KBM-7 (cell line): Measurements from ENCODE around the gene PDILT.
"Not testable (repeated sequence)": the region's sequence is repeated elsewhere in the genome, so short reads cannot be mapped to it uniquely, and the experiment has no call there.

Source experiments
- DNase-seq: peaks from one replicate; pipeline ENCODE4 v3.0.0-alpha.2; 2015
- in situ Hi-C: fragments of 300-500 bp; cut with MboI; formaldehyde crosslinking; loops from 2 replicates; pipeline ENCODE4 v1.14.3; 2020; ENCODE audit warnings: low sequenced_read_pairs, low pct_unique_long_range_greater_than_20kb, mixed read lengths

The PDILT gene, protein sequence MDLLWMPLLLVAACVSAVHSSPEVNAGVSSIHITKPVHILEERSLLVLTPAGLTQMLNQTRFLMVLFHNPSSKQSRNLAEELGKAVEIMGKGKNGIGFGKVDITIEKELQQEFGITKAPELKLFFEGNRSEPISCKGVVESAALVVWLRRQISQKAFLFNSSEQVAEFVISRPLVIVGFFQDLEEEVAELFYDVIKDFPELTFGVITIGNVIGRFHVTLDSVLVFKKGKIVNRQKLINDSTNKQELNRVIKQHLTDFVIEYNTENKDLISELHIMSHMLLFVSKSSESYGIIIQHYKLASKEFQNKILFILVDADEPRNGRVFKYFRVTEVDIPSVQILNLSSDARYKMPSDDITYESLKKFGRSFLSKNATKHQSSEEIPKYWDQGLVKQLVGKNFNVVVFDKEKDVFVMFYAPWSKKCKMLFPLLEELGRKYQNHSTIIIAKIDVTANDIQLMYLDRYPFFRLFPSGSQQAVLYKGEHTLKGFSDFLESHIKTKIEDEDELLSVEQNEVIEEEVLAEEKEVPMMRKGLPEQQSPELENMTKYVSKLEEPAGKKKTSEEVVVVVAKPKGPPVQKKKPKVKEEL

DNA sequence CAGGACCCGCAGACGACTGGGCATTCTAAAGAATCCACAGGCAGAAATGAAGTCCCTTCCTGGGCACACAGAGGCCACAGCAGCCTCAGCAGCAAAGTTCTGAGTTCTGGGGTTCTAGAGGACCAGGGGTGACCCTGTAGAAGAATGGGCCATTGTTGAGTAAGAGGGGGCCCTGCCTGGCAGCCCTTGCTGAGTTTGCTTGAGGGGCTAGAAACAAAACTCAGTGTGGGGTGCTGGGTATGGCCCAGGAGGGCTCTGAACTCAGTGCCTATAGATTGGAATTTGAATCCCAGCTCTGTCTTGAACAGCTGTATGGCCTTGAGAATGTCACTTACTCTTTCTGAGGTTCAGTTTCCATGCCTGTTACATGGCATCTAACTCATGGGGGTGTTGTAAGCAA is at the start of gene PDILT:
Gene PDILT (minus strand): TSS at position 101 of the 400 bp plus-strand sequence. CDS start 5,437 bp downstream, outside the sequence.
- in situ Hi-C loops, result no loop called here
- DNase-seq, result no peak

DNA sequence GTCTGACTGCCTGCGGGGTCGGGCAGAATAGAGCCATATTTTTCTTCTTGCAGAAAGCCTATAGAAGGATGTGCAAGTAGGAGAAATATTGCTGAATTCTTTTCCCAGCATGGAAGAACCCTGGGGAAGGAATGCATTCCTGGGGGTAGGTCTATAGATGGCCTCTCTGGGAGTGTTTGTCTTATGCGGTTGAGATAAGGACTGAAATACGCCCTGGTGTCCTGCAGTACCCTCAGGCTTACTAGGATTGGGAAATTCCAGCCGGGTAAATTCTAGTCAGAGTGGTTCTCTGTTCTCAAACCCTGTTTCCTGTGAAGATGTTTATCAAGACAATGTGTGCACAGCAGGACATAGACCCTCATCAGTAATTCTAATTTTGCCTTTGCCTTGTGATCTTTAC is 49.1 kb upstream of the PDILT start:
- in situ Hi-C loops, DNase-seq: not testable (repeated sequence)

DNA sequence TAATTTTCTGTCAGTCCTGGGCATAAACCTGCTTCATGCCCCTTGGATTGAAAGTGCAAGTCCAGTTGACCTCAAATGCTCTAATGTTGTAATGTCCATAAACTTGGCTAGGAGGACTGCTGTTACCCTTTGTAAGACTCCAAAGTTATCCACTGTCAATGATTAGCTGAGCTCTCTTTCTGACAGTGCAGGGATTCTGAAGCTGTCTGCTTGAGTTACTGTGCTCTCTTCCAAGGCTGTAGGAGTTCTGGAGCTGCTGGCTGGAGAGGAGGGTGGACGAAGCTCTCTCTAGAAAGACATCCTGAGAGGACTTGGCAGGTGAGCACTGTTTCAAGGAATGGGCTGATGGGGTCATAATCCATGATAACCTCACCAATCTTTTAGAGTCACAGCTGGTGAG is 46.8 kb upstream of the PDILT start, which contains the start of gene ACSM2A:
Gene ACSM2A (plus strand): TSS at position 158 of the 400 bp plus-strand sequence. CDS start 8,594 bp downstream, outside the sequence.
- DNase-seq, in situ Hi-C loops: not testable (repeated sequence)

DNA sequence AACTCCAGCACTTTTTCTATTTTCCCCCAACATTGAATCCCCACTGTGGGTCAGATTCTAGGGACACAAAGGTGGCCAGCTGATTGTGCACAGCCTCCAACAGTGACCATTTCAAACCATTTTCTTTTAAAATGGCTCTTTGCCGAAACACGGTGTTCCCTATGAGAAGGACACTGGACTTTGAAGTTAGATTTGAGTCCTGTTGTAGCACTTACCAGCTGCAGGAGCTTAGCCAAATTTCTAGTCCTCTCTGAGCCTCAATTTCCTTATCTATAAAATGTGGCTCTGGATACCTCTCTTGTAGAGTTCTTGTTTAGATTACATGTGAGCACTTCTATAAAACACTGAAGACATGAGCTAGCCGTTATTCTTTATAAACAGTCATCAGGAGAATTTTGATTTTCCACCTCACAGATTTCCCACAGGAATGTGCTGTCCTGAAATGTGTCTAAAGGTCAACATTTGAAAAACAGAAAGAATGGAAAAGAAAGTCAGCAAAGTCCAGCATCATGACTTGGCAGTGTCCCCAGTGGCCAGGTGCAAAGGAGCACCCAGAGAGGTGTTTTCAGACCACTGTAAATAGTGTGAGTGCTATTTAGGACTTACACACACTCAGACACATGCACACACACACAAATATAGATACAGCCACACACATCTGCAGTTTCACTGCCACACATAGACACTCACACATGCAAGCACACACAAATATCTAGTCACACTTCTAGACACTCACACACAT is 42.3 kb upstream of the PDILT start:
- in situ Hi-C loops, DNase-seq: not testable (repeated sequence)

DNA sequence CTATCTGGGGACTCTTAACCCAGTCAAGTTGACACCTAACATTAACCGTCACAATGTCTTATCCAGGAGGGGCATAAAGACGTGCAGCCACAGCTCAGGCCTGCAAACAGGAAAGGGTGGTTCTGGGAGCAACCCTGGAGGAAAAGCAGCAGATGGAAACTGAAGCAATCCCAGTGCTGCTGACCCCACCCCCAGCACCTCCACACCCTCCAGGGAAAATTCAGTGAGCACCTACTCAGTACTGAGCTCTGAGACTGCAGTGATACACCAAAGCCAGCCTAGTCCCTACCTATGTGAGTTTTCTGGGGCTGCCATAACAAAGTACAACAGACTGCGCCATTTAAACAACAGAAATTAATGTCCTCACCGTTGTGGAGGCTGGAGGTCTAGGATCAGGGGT is 37.3 kb upstream of the PDILT start:
- DNase-seq, result not testable (repeated sequence)

DNA sequence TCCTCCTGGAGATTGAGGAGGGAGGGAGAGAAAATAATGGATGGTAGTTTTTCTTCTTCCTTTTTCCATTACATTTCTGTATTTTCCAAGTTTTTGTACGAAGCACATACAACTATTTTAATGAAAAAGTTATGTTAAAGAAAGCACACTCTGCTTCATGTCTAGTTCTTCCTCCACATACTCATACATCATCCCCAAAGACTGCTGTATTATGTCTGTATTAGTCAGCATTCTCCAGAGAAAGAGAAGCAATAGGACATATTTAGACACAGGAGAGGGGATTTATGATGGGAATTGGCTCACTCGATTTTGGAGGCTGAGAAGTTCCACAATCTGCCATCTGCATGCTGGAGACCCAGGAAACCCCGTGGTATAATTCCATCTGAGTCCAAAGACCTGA is 36.7 kb upstream of the PDILT start:
- no peak for DNase-seq
- in situ Hi-C loops, result no loop called here

More for the DNA sequence above, 37.3 kb upstream of the PDILT start:
- in situ Hi-C loops, result not testable (repeated sequence)

DNA sequence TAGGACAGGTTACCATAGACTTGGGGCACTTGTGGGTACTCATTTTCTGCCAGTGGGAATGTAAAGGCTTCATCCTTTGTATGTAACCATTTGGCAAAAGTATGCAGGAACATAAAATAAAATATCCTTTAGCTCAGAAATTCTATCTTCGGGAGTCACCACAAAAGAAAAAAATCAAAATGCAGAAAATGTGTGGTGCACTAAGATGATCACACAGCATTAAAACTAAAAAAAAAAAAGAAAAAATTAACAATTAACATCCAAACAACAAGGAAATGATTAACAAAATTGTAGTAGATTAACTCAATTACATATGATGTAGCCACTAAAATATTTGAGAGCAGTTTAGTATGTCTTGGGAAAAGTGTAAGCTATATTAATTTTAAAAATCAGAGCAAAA is 36.2 kb upstream of the PDILT start:
- DNase-seq, in situ Hi-C loops: not testable (repeated sequence)

DNA sequence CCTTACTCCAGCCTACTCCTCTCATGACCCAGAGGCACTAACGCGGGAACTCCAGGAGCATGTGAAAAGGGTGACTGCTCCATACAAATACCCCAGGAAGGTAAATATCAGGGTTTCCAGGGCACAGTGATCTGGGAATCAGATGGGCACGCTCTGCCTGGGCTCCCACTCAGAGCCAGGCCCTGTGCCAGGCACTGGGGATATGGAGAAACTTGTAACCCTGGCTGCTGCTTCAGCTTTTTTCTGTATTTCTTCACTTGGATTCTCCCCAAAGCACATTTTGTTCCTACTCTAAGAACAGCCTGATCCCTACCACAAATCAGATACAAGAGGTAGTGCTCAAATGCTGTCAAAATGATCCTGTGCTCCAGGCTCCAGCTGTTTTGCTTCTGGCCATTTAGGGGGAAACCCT is 35.3 kb upstream of the PDILT start:
- DNase-seq, in situ Hi-C loops: not testable (repeated sequence)

DNA sequence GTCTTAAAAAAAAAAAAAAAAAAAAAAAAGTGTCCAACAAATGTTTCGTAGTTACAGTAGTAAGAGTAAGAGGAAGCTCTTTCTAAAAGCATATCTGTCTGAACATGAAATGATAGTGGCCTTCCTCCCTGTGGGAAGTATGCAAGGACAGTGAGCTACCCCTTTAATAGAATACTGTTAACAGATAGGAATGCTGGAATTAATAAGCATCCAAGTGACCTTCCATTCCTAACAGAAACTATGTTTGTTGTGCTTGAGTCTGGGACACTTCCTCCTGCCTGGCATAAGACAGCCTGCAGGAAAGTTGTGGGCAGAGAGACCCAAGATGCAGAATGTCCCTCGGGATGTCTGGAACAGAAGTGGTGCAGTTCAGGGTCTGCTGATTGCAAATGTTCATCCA is 34.4 kb upstream of the PDILT start:
- DNase-seq, in situ Hi-C loops: not testable (repeated sequence)

DNA sequence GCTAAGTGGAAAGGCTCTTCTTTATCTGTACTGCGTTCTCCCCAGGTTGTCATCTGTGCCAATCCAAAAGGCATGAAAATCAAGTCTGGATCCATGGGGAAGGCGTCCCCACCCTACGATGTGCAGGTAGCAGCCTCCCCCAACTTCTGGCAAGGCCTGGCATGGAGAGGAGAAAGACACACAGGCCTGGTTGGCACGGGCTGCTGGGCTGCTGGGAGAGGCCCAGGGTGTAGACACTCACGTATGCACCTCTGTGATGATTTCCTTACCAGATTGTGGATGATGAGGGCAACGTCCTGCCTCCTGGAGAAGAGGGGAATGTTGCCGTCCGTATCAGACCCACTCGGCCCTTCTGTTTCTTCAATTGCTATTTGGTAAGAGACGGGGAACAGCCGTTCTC is 26.4 kb upstream of the PDILT start:
- DNase-seq, result no peak
- in situ Hi-C loops, result no loop called here

DNA sequence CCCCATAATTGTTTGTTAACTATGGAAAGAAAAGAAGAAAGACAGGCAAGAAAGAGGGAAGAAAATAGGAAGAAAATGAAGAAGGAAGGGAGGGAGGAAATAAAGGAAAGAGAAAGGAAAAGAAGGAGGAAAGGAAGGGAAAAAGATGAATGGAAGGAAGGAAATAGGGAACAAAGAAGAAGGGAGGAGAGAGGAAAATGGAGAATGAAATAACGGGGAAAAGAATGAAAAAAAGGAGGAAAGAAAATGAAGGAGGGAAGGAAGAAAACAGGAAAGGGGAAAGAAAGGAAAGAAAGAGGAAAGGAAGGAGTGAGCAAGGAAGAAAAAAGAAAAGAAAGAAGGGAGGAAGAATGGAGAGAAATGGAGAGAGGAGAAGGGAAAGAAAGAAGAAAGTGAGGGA is 25.9 kb upstream of the PDILT start:
- in situ Hi-C loops, DNase-seq: not testable (repeated sequence)

DNA sequence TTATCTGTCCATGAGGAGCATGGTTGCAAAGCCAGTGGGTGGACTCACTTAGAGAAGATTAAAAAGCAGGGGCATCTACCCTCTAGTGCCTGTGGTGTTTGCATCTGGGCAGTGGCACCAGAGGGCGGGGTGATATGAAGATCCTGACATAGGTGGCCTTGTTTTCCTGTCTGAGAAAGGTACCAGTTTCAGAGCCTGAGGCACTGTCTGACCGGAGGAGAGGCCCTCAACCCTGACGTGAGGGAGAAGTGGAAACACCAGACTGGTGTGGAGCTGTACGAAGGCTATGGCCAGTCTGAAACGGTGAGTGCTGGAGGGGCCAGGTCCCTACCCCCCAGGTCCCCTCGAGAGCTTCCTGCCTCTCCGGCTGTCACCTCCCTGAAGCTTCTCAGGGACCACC is 25.0 kb upstream of the PDILT start:
- in situ Hi-C loops, DNase-seq: not testable (repeated sequence)

DNA sequence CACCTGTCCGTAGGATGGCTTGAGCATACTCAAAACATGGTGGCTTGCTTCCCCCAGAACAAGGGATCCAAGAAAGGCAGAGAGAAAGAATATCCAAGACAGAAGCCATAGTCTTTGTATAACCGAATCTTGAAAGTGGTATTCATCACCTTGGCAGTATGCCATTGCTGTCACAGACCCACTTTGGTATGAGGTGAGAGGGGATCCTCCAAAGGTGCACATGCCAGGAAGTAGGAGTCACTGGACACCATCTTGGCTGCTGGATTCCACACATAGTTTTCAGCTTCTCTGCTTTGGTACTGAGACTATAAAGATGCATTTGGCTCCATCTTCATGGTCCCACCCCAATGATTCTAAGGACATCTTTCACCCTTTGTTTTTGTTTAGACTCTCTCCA is 22.9 kb upstream of the PDILT start:
- in situ Hi-C loops, result not testable (repeated sequence)

DNA sequence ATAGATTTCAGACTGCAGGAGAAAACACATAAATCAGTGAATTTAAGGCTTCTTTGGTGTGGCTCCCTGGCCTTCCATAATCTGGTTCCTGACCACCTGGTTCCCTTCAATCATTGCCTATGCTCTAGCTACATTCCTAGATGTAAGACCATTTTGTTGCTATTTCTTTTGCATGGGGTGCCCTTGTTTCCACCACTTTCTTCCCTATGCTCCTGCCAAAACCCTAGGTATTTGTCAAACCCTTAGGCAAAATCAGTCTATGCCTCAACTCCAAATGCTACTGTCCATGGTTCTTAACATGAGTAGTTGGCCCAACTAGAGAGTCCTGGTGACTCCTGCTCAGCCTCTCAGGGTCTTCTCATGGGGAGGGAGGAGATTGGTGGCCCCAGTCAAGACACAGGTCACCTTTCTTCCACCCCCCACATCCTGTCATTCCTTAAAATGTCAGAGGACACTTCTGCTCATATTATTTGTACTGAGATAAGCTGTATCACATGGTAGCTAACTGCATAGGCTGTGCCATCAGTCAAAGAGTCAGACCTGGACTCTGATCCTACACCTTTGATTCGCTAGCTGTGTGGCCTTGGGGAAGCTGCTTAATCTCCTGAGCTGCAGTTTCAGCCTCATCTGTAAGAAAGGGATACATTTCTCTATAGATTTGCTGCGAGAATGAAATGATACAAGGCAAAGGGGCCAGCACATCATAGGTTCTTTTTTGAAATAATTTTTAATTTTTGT is 19.8 kb upstream of the PDILT start:
- in situ Hi-C loops, result no loop called here
- DNase-seq, result no peak

More for the DNA sequence above, 22.9 kb upstream of the PDILT start:
- not testable (repeated sequence) for DNase-seq

DNA sequence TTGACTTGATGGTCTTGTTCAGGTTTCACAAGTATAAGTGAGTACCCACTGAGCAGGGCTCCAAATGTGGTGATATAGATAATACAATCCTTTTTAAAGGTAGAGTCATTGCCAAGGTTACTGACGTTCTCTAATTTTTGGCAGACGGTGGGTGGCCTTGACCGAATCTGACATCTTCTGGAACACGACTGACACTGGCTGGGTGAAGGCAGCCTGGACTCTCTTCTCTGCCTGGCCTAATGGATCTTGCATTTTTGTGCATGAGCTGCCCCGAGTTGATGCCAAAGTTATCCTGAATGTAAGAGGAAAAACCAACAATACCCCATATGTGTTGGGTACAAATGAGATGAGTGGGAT is 19.2 kb upstream of the PDILT start:
- DNase-seq, in situ Hi-C loops: not testable (repeated sequence)

DNA sequence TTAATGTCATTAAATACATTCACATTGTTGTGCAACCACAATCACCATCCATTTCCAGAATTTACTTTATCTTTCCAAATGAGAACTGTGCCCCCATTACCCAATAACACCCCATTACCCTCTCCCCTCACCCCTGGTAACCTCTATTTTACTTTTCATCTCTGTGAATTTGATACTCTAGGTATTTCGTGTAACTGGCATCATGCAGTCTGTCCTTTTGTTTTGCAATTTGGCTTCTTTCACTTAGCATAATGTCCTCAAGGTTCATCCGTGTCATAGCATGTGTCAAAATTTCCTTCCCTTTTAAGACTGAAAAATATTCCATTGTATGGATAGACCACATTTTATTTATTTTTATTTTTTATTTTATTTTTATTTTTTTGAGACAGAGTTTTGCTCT is 17.2 kb upstream of the PDILT start:
- DNase-seq, in situ Hi-C loops: not testable (repeated sequence)

DNA sequence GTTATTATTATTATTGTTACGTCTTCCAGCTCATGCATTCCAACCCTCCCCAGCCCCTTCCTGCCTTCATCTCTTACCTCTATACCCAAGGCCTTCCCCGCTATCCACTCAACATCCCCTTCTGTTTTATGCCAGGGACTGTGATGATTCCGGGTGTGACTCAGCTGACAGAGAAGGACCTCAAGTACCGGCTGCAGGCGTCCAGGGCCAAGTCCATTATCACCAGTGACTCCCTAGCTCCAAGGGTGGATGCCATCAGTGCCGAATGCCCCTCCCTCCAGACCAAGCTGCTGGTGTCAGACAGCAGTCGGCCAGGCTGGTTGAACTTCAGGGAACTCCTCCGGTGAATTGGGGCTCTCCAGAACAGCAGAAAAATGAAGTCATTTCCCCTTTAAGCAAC is 14.6 kb upstream of the PDILT start:
- in situ Hi-C loops, DNase-seq: not testable (repeated sequence)

DNA sequence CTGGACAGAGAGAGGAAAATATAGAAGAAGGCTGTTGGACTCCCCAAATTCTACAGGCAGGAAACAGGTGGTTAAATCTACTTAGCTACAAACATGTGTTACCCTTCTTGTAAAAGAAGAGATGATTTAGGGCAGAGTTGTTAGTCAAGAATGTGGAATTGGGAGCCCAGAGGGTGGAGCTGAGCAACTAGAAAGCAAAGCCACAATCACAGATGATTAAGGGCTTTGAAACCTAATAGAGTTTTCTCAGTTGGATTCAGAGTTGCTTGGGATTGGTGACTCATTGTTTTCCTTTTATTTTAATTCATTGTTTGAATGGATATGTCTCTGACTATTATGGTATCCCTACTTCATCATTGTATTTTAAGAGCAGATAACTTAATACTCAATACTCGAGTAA is 11.0 kb upstream of the PDILT start:
- in situ Hi-C loops, result no loop called here
- no peak for DNase-seq

DNA sequence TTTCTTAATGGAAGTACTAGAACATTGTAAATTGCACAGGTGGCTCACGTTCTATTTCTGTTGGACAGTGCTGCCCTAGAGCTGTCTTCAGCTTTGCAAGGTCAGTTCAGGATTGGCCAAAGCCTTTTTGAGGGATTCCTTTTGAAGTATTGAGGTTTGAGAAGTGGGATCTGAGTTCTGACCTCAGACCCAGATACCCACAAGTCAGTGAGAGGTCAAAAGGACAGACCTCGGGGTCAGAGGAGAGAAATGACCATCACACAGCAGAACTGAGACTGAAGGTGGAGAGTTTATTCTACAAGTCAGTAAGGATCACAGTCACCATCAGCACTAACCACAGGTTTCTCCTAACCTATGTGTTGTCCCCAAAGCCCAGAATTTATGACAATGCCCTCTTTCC is 6.5 kb upstream of the PDILT start:
- in situ Hi-C loops, result no loop called here

More for the DNA sequence above, 6.5 kb upstream of the PDILT start:
- DNase-seq, result no peak
